Lower leg skin (tissue), 3 donors: Measurements from ENCODE around the gene BRMS1.

Source experiments
- POLR2A ChIP-seq, 2 donors: fragments of 450-650 bp; IDR thresholded peaks; one replicate each; pipeline ENCODE4 v1.6.1; 2016 to 2017; ENCODE audit warnings: antibody characterized with exemption in 2 of 2, mild to moderate bottlenecking in 1 of 2, moderate library complexity in 1 of 2
- TF ChIP-seq, protein P1 (sequence below), 3 donors: fragments of 450-650 bp; IDR thresholded peaks; one replicate each; pipeline ENCODE4 v1.5.1; 2016; ENCODE audit warnings: antibody characterized with exemption in 3 of 3, mild to moderate bottlenecking in 3 of 3, moderate library complexity in 2 of 3

DNA sequence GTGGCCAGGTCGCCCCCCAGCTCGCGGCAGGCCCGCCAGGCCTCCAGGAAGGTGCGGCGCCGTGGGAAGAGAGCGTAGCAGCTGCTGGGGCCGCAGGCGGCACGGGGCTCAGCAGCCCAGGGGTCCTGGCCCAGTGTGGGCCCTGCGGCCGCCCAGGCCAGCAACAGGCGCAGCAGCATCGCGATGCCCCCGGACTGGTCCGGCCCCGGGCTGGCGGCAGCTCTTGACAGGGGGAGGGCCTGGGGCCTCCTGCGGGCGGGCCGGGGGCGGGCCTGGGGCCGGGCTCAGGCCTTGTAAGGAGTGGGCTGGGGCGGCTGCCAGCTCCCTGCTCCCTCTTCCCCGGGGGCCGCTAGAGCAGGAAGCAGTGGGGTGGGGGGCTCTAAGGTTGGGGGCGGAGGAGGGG is 28.1 kb downstream of the BRMS1 start, which contains the start of gene CD248:
- TF ChIP-seq, protein P1, sequence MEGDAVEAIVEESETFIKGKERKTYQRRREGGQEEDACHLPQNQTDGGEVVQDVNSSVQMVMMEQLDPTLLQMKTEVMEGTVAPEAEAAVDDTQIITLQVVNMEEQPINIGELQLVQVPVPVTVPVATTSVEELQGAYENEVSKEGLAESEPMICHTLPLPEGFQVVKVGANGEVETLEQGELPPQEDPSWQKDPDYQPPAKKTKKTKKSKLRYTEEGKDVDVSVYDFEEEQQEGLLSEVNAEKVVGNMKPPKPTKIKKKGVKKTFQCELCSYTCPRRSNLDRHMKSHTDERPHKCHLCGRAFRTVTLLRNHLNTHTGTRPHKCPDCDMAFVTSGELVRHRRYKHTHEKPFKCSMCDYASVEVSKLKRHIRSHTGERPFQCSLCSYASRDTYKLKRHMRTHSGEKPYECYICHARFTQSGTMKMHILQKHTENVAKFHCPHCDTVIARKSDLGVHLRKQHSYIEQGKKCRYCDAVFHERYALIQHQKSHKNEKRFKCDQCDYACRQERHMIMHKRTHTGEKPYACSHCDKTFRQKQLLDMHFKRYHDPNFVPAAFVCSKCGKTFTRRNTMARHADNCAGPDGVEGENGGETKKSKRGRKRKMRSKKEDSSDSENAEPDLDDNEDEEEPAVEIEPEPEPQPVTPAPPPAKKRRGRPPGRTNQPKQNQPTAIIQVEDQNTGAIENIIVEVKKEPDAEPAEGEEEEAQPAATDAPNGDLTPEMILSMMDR (IDR thresholded peaks at IDR 0.05) = no peak
- no peak for TF ChIP-seq POLR2A (IDR thresholded peaks at IDR 0.05)
